ENCODE measurements around the gene HS3ST5.

Gene HS3ST5

DNA sequence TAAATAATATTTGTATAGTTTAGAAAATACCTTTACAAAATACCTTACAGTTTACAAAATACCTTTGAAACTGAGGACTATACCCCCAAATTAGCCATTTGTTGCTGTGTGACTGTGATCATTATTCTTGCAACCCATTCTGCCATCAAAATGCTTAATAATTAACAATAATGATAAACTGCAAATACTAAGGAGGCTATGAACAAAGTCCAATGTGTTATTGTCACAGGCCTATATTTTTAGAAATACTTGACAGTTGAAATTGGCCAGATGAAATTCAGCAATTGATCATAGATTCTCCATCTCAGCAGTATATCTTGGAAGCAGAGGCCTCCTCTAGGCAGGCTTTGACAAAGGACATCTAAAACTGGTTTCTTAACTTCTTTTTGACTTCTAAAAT is 178.6 kb downstream of the HS3ST5 start:
- Histone ChIP-seq H3K4me1 (ENCODE audit: low read length) (no peaks in the 10 kb centered on the region), H3K79me2 (ENCODE audit: low read length) (no peaks in the 10 kb centered on the region), H4K20me1 (ENCODE audit: insufficient read depth, low read length) (no peaks in the 10 kb centered on the region), H3K4me2 (ENCODE audit: low read length) (no peak overlapping the region), H3K4me3 (ENCODE audit: low read length) (no peak overlapping the region), H2AFZ (ENCODE audit: low read depth, low read length) (no peak overlapping the region), H3K27ac (ENCODE audit: low read length) (no peak overlapping the region), H3K9me3 (ENCODE audit: insufficient read depth, low read length) (no peaks in the 10 kb centered on the region), H3K27me3 (ENCODE audit: low read depth, low read length) (no peaks in the 10 kb centered on the region), H3K36me3 (replicated peaks; ENCODE audit: low read depth, low read length) (no peaks in the 10 kb centered on the region), H3K9ac (ENCODE audit: low read length) (no peak overlapping the region)
- TF ChIP-seq EZH2phosphoT487 (IDR thresholded peaks at IDR 0.05; ENCODE audit: low read depth): no peak
- TF ChIP-seq, protein P1, sequence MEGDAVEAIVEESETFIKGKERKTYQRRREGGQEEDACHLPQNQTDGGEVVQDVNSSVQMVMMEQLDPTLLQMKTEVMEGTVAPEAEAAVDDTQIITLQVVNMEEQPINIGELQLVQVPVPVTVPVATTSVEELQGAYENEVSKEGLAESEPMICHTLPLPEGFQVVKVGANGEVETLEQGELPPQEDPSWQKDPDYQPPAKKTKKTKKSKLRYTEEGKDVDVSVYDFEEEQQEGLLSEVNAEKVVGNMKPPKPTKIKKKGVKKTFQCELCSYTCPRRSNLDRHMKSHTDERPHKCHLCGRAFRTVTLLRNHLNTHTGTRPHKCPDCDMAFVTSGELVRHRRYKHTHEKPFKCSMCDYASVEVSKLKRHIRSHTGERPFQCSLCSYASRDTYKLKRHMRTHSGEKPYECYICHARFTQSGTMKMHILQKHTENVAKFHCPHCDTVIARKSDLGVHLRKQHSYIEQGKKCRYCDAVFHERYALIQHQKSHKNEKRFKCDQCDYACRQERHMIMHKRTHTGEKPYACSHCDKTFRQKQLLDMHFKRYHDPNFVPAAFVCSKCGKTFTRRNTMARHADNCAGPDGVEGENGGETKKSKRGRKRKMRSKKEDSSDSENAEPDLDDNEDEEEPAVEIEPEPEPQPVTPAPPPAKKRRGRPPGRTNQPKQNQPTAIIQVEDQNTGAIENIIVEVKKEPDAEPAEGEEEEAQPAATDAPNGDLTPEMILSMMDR (IDR thresholded peaks at IDR 0.05; ENCODE audit: low read depth, low read length): no peak

DNA sequence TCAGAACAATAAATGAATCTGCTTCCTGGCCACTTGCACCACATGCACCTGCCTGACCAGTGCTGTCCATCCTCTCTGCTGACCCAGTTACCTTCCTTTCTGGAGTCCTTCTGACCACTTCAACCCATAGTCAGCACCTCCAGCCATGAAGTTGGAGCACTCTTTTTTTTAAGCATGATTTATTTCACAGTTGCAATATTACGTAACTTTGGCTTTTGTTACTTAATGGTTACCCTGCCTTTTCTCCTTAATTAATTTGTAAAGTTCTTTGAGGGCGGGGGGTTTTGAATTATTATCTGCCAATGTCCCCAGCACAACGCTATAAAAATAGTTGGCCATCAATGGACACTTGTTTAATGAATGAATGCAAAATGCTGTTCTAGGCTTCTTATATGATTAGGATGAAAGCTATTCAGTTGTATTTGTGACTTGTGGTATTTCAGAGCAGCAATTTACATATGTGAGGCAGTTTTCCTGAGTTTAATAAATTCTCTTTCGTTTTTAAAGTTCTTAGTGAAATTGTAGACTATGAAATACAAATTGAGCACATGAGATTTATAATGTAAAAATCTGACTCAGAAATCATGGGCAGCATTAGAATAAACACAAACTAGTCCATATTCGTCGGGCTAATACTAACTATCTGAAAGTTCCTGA is 180.0 kb downstream of the HS3ST5 start:
- H3K9me3 ChIP-seq (ENCODE audit: insufficient read depth, low read length): no peaks in the 10 kb centered on the region
- H3K27ac ChIP-seq (ENCODE audit: low read length): no peak overlapping the region
- H3K79me2 ChIP-seq (ENCODE audit: low read length): no peaks in the 10 kb centered on the region
- no peak overlapping the region for H2AFZ ChIP-seq (ENCODE audit: low read depth, low read length)
- no peaks in the 10 kb centered on the region for H3K36me3 ChIP-seq (replicated peaks; ENCODE audit: low read depth, low read length)
- H3K4me2 ChIP-seq (ENCODE audit: low read length): no peak overlapping the region
- no peaks in the 10 kb centered on the region for H4K20me1 ChIP-seq (ENCODE audit: insufficient read depth, low read length)
- no peak for TF ChIP-seq EZH2phosphoT487 (IDR thresholded peaks at IDR 0.05; ENCODE audit: low read depth)
- TF ChIP-seq, protein P1 (IDR thresholded peaks at IDR 0.05; ENCODE audit: low read depth, low read length): no peak
- no peaks in the 10 kb centered on the region for H3K4me1 ChIP-seq (ENCODE audit: low read length)
- no peak overlapping the region for H3K4me3 ChIP-seq (ENCODE audit: low read length)
- no peaks in the 10 kb centered on the region for H3K27me3 ChIP-seq (ENCODE audit: low read depth, low read length)
- no peak overlapping the region for H3K9ac ChIP-seq (ENCODE audit: low read length)

DNA sequence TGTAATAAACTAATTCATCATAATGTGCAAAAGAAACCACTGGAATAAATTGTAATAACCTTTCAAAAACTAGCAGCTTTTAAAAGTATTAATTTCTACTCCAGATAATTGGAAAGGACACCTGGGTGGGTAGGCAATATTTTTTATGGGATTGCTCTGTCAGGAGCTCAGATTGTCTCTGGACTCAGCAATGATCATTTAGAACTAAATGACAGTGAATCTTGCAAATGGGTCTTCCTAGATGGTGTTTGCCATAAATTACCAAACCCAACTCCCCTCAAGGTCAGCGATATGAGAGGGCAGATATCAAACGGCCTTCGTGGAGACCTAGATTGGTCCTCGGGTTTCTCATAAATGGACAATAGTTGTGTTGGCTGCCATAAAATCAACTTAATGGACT is 181.9 kb downstream of the HS3ST5 start:
- no peak for TF ChIP-seq EZH2phosphoT487 (IDR thresholded peaks at IDR 0.05; ENCODE audit: low read depth)
- TF ChIP-seq, protein P1 (IDR thresholded peaks at IDR 0.05; ENCODE audit: low read depth, low read length): no peak
- Histone ChIP-seq H3K9ac (ENCODE audit: low read length) (no peak overlapping the region), H3K79me2 (ENCODE audit: low read length) (no peaks in the 10 kb centered on the region), H3K27ac (ENCODE audit: low read length) (no peak overlapping the region), H4K20me1 (ENCODE audit: insufficient read depth, low read length) (no peaks in the 10 kb centered on the region), H2AFZ (ENCODE audit: low read depth, low read length) (no peak overlapping the region), H3K9me3 (ENCODE audit: insufficient read depth, low read length) (no peaks in the 10 kb centered on the region), H3K4me1 (ENCODE audit: low read length) (no peaks in the 10 kb centered on the region), H3K4me2 (ENCODE audit: low read length) (no peak overlapping the region), H3K4me3 (ENCODE audit: low read length) (no peak overlapping the region), H3K27me3 (ENCODE audit: low read depth, low read length) (no peaks in the 10 kb centered on the region), H3K36me3 (replicated peaks; ENCODE audit: low read depth, low read length) (no peaks in the 10 kb centered on the region)

DNA sequence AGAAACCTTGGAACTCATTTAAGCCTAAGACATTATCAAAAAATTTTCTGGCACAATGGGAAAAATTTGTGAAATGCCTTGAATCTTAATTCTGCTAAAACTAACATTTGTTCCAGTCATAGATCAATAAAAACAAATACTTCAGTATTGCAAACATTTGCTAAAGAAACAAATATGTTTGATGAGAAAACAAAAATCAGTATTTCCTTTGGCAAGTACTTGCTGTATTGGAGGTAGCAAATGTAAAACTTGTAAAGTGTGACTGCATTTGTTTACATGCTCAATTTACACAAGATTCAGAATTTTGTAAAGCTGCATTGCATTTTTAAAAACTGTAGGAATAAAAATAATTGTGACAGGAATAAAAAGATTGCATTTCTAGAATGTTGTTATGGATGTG is 183.1 kb downstream of the HS3ST5 start:
- H3K9me3 ChIP-seq (ENCODE audit: insufficient read depth, low read length): no peaks in the 10 kb centered on the region
- H3K4me1 ChIP-seq (ENCODE audit: low read length): no peaks in the 10 kb centered on the region
- H3K27ac ChIP-seq (ENCODE audit: low read length): no peak overlapping the region
- H3K36me3 ChIP-seq (replicated peaks; ENCODE audit: low read depth, low read length): no peaks in the 10 kb centered on the region
- H3K9ac ChIP-seq (ENCODE audit: low read length): no peak overlapping the region
- no peaks in the 10 kb centered on the region for H3K79me2 ChIP-seq (ENCODE audit: low read length)
- no peak overlapping the region for H3K4me3 ChIP-seq (ENCODE audit: low read length)
- H2AFZ ChIP-seq (ENCODE audit: low read depth, low read length): no peak overlapping the region
- no peak overlapping the region for H3K4me2 ChIP-seq (ENCODE audit: low read length)
- H3K27me3 ChIP-seq (ENCODE audit: low read depth, low read length): no peaks in the 10 kb centered on the region
- H4K20me1 ChIP-seq (ENCODE audit: insufficient read depth, low read length): no peaks in the 10 kb centered on the region
- TF ChIP-seq EZH2phosphoT487 (IDR thresholded peaks at IDR 0.05; ENCODE audit: low read depth): no peak
- TF ChIP-seq, protein P1 (IDR thresholded peaks at IDR 0.05; ENCODE audit: low read depth, low read length): no peak

Data from OCI-LY3 (cell line).